Vagina (tissue), 2 donors: ENCODE results near the gene TCOF1.

Experiments
- CTCF ChIP-seq, 3 experiments: fragments of 450-650 bp in 2 of 3; fragments of 200-600 bp in 1 of 3; sonication (generic) in 1 of 3; IDR thresholded peaks; one replicate each; pipeline ENCODE4 v1.5.1; 2017 to 2019; ENCODE audit warnings: antibody characterized with exemption in 3 of 3, mild to moderate bottlenecking in 2 of 3, moderate library complexity in 2 of 3
- POLR2A ChIP-seq, 2 donors: fragments of 450-650 bp; IDR thresholded peaks; one replicate each; pipeline ENCODE4 v1.6.1; 2017; ENCODE audit warnings: antibody characterized with exemption in 2 of 2, mild to moderate bottlenecking in 2 of 2, moderate library complexity in 2 of 2
- POLR2AphosphoS5 ChIP-seq, 2 donors: sonication (generic); formaldehyde crosslinking; IDR thresholded peaks; one replicate each; pipeline ENCODE4 v1.9.0; 2017; ENCODE audit warnings: antibody characterized with exemption in 2 of 2, mild to moderate bottlenecking in 2 of 2, low read depth in 1 of 2; ENCODE audit not compliant: insufficient read depth in 1 of 2

- TF ChIP-seq CTCF (IDR thresholded peaks at IDR 0.05) (no peak), POLR2AphosphoS5 (IDR thresholded peaks at IDR 0.05; ENCODE audit: insufficient read depth in 1 of 2, low read depth in 1 of 2) (no peak), POLR2A (IDR thresholded peaks at IDR 0.05) (no peak)
These were observed 33.8 kb downstream of the TCOF1 start for GRCh38 chr5:150391064-150391834.
